GM18499 (cell line): ENCODE data around the gene DBN1.

Experiments used
- ATAC-seq: cut with Tn5 transposase; IDR thresholded peaks from one replicate; pipeline ENCODE4 v1.9.1; 2021; ENCODE audit warnings: moderate number of reproducible peaks; ENCODE audit not compliant: insufficient read depth, unreplicated experiment

The DBN1 gene

GRCh38 chr5:177505075-177505474, 31.6 kb upstream of the DBN1 start:
- ATAC-seq: no peak

GRCh38 chr5:177504086-177505056, 30.9 kb upstream of the DBN1 start:
- ATAC-seq: no peak

GRCh38 chr5:177503351-177504085, 30.1 kb upstream of the DBN1 start:
- no peak for ATAC-seq

- ATAC-seq: no peak
Observed at GRCh38 chr5:177502886-177503285, 29.5 kb upstream of the DBN1 start.

GRCh38 chr5:177501874-177502678, 28.6 kb upstream of the DBN1 start:
- no peak for ATAC-seq

GRCh38 chr5:177500685-177501522, 27.5 kb upstream of the DBN1 start:
- no peak for ATAC-seq

GRCh38 chr5:177499842-177500241, 26.4 kb upstream of the DBN1 start:
- ATAC-seq: no peak

GRCh38 chr5:177498013-177498787, 24.8 kb upstream of the DBN1 start:
- ATAC-seq: no peak

GRCh38 chr5:177497292-177498012, 24.0 kb upstream of the DBN1 start, which contains the start of gene PDLIM7:
Gene PDLIM7, minus strand, starts transcription at chr5:177497604. Its CDS starts 1,092 bp downstream, at chr5:177496512.
- peak; percentile 37 for ATAC-seq

GRCh38 chr5:177496727-177497291, 23.4 kb upstream of the DBN1 start:
- no peak for ATAC-seq

GRCh38 chr5:177496070-177496726, 22.8 kb upstream of the DBN1 start:
- ATAC-seq: no peak

GRCh38 chr5:177495243-177496060, 22.0 kb upstream of the DBN1 start:
- ATAC-seq: no peak

GRCh38 chr5:177494346-177495195, 21.1 kb upstream of the DBN1 start:
- no peak for ATAC-seq

GRCh38 chr5:177493795-177494345, 20.4 kb upstream of the DBN1 start:
- no peak for ATAC-seq

GRCh38 chr5:177492841-177493240, 19.4 kb upstream of the DBN1 start:
- ATAC-seq: no peak
